ENCODE results near the gene SERPINA9.
A peak's percentile ranks its signal among the peaks of the same experiment; 100 is the strongest.

SERPINA9 gene

GRCh38 chr14:94481468-94482131 lies 5.6 kb upstream of the SERPINA9 start:
- Histone ChIP-seq H3K27me3 (ENCODE audit: insufficient read depth, low read length, poor library complexity) (no peaks in the 10 kb centered on the region), H3K9ac (ENCODE audit: low read length) (no peak overlapping the region), H3K4me1 (ENCODE audit: control insufficient read depth, low read depth, low read length) (peaks cover 2% of the 10 kb centered on the region), H3K27ac (ENCODE audit: low read depth, low read length) (no peak overlapping the region), H4K8ac (ENCODE audit: low read depth, low read length) (no peak overlapping the region), H3K36me3 (ENCODE audit: control insufficient read depth, insufficient read depth, low read length) (no peaks in the 10 kb centered on the region), H2BK120ac (ENCODE audit: low read depth, low read length) (no peak overlapping the region), H3K79me2 (ENCODE audit: control insufficient read depth, insufficient read depth, low read length) (no peaks in the 10 kb centered on the region), H2BK5ac (ENCODE audit: low read length) (no peak overlapping the region), H3K18ac (ENCODE audit: low read length) (no peak overlapping the region), H3K23ac (ENCODE audit: low read length) (no peak overlapping the region), H2BK15ac (replicated peaks; ENCODE audit: low read depth) (no peak overlapping the region), H3K79me1 (ENCODE audit: low read length) (no peaks in the 10 kb centered on the region), H3K4ac (ENCODE audit: low read depth, low read length) (no peak overlapping the region), H2AK5ac (ENCODE audit: low read length) (no peak overlapping the region), H3K4me2 (ENCODE audit: low read length) (no peak overlapping the region), H3K4me3 (ENCODE audit: low read length) (no peak overlapping the region), H3K56ac (ENCODE audit: low read length) (no peak overlapping the region), H4K5ac (ENCODE audit: low read length) (no peak overlapping the region)
- DNase-seq = no peak
- no CpG with 5 or more reads among the region's 5 CpGs for WGBS (ENCODE audit: extremely low coverage, insufficient coverage, low lambda C conversion rate)

- no peak overlapping the region for H4K8ac ChIP-seq (ENCODE audit: low read depth, low read length)
- no peak overlapping the region for H2BK15ac ChIP-seq (replicated peaks; ENCODE audit: low read depth)
- no peak overlapping the region for H3K27ac ChIP-seq (ENCODE audit: low read depth, low read length)
- no peaks in the 10 kb centered on the region for H3K79me2 ChIP-seq (ENCODE audit: control insufficient read depth, insufficient read depth, low read length)
- H3K9ac ChIP-seq (ENCODE audit: low read length) = no peak overlapping the region
- H3K56ac ChIP-seq (ENCODE audit: low read length) = no peak overlapping the region
- no peak overlapping the region for H3K23ac ChIP-seq (ENCODE audit: low read length)
- H3K27me3 ChIP-seq (ENCODE audit: insufficient read depth, low read length, poor library complexity) = no peaks in the 10 kb centered on the region
- no peak overlapping the region for H2BK5ac ChIP-seq (ENCODE audit: low read length)
- H3K18ac ChIP-seq (ENCODE audit: low read length) = no peak overlapping the region
- WGBS (ENCODE audit: extremely low coverage, insufficient coverage, low lambda C conversion rate) = no CpG with 5 or more reads among the region's 2 CpGs
- H3K4me2 ChIP-seq (ENCODE audit: low read length) = no peak overlapping the region
- H3K36me3 ChIP-seq (ENCODE audit: control insufficient read depth, insufficient read depth, low read length) = no peaks in the 10 kb centered on the region
- H2BK120ac ChIP-seq (ENCODE audit: low read depth, low read length) = no peak overlapping the region
- H3K79me1 ChIP-seq (ENCODE audit: low read length) = no peaks in the 10 kb centered on the region
- H3K4ac ChIP-seq (ENCODE audit: low read depth, low read length) = no peak overlapping the region
- no peaks in the 10 kb centered on the region for H3K4me1 ChIP-seq (ENCODE audit: control insufficient read depth, low read depth, low read length)
- H4K5ac ChIP-seq (ENCODE audit: low read length) = no peak overlapping the region
- DNase-seq = no peak
- H2AK5ac ChIP-seq (ENCODE audit: low read length) = no peak overlapping the region
- H3K4me3 ChIP-seq (ENCODE audit: low read length) = no peak overlapping the region
These were observed 4.8 kb upstream of the SERPINA9 start for GRCh38 chr14:94480809-94481208.

GRCh38 chr14:94478420-94478819 lies 2.4 kb upstream of the SERPINA9 start:
- Histone ChIP-seq H3K56ac (ENCODE audit: low read length) (no peak overlapping the region), H2AK5ac (ENCODE audit: low read length) (no peak overlapping the region), H3K27me3 (ENCODE audit: insufficient read depth, low read length, poor library complexity) (no peaks in the 10 kb centered on the region), H4K8ac (ENCODE audit: low read depth, low read length) (no peak overlapping the region), H3K27ac (ENCODE audit: low read depth, low read length) (no peak overlapping the region), H3K36me3 (ENCODE audit: control insufficient read depth, insufficient read depth, low read length) (no peaks in the 10 kb centered on the region), H3K4ac (ENCODE audit: low read depth, low read length) (no peak overlapping the region), H3K23ac (ENCODE audit: low read length) (no peak overlapping the region), H3K9ac (ENCODE audit: low read length) (no peak overlapping the region), H3K4me2 (ENCODE audit: low read length) (no peak overlapping the region), H4K5ac (ENCODE audit: low read length) (no peak overlapping the region), H3K79me1 (ENCODE audit: low read length) (no peaks in the 10 kb centered on the region), H3K79me2 (ENCODE audit: control insufficient read depth, insufficient read depth, low read length) (no peaks in the 10 kb centered on the region), H3K4me1 (ENCODE audit: control insufficient read depth, low read depth, low read length) (no peaks in the 10 kb centered on the region), H3K18ac (ENCODE audit: low read length) (no peak overlapping the region), H2BK120ac (ENCODE audit: low read depth, low read length) (no peak overlapping the region), H3K4me3 (ENCODE audit: low read length) (no peak overlapping the region), H2BK15ac (replicated peaks; ENCODE audit: low read depth) (no peak overlapping the region), H2BK5ac (ENCODE audit: low read length) (no peak overlapping the region)
- DNase-seq = no peak

GRCh38 chr14:94474581-94475031 lies 1.4 kb downstream of the SERPINA9 start:
- peak; percentile 92 for DNase-seq
- H3K36me3 ChIP-seq (ENCODE audit: control insufficient read depth, insufficient read depth, low read length) = no peaks in the 10 kb centered on the region
- H3K79me1 ChIP-seq (ENCODE audit: low read length) = no peaks in the 10 kb centered on the region
- no peak overlapping the region for H3K9ac ChIP-seq (ENCODE audit: low read length)
- H3K4me2 ChIP-seq (ENCODE audit: low read length) = no peak overlapping the region
- no peak overlapping the region for H2BK120ac ChIP-seq (ENCODE audit: low read depth, low read length)
- no peak overlapping the region for H2BK5ac ChIP-seq (ENCODE audit: low read length)
- no peak overlapping the region for H4K8ac ChIP-seq (ENCODE audit: low read depth, low read length)
- no peaks in the 10 kb centered on the region for H3K27me3 ChIP-seq (ENCODE audit: insufficient read depth, low read length, poor library complexity)
- no peak overlapping the region for H3K4ac ChIP-seq (ENCODE audit: low read depth, low read length)
- H3K4me1 ChIP-seq (ENCODE audit: control insufficient read depth, low read depth, low read length) = no peaks in the 10 kb centered on the region
- H3K18ac ChIP-seq (ENCODE audit: low read length) = no peak overlapping the region
- H3K27ac ChIP-seq (ENCODE audit: low read depth, low read length) = no peak overlapping the region
- no peak overlapping the region for H2AK5ac ChIP-seq (ENCODE audit: low read length)
- no peaks in the 10 kb centered on the region for H3K79me2 ChIP-seq (ENCODE audit: control insufficient read depth, insufficient read depth, low read length)
- H3K56ac ChIP-seq (ENCODE audit: low read length) = no peak overlapping the region
- WGBS (ENCODE audit: extremely low coverage, insufficient coverage, low lambda C conversion rate) = no CpG with 5 or more reads among the region's 7 CpGs
- H2BK15ac ChIP-seq (replicated peaks; ENCODE audit: low read depth) = no peak overlapping the region
- no peak overlapping the region for H3K4me3 ChIP-seq (ENCODE audit: low read length)
- no peak overlapping the region for H4K5ac ChIP-seq (ENCODE audit: low read length)
- no peak overlapping the region for H3K23ac ChIP-seq (ENCODE audit: low read length)

GRCh38 chr14:94473666-94474410 lies 2.2 kb downstream of the SERPINA9 start:
- Histone ChIP-seq H3K56ac (ENCODE audit: low read length) (no peak overlapping the region), H3K18ac (ENCODE audit: low read length) (no peak overlapping the region), H2BK120ac (ENCODE audit: low read depth, low read length) (no peak overlapping the region), H3K4me1 (ENCODE audit: control insufficient read depth, low read depth, low read length) (no peaks in the 10 kb centered on the region), H3K79me1 (ENCODE audit: low read length) (no peaks in the 10 kb centered on the region), H3K23ac (ENCODE audit: low read length) (no peak overlapping the region), H3K27ac (ENCODE audit: low read depth, low read length) (no peak overlapping the region), H2BK15ac (replicated peaks; ENCODE audit: low read depth) (no peak overlapping the region), H3K79me2 (ENCODE audit: control insufficient read depth, insufficient read depth, low read length) (no peaks in the 10 kb centered on the region), H3K36me3 (ENCODE audit: control insufficient read depth, insufficient read depth, low read length) (no peaks in the 10 kb centered on the region), H3K4me2 (ENCODE audit: low read length) (no peak overlapping the region), H4K5ac (ENCODE audit: low read length) (no peak overlapping the region), H3K4me3 (ENCODE audit: low read length) (no peak overlapping the region), H4K8ac (ENCODE audit: low read depth, low read length) (no peak overlapping the region), H3K4ac (ENCODE audit: low read depth, low read length) (no peak overlapping the region), H3K9ac (ENCODE audit: low read length) (no peak overlapping the region), H3K27me3 (ENCODE audit: insufficient read depth, low read length, poor library complexity) (no peaks in the 10 kb centered on the region), H2BK5ac (ENCODE audit: low read length) (no peak overlapping the region), H2AK5ac (ENCODE audit: low read length) (no peak overlapping the region)
- WGBS (ENCODE audit: extremely low coverage, insufficient coverage, low lambda C conversion rate) = no CpG with 5 or more reads among the region's 16 CpGs
- DNase-seq = no peak

Data from mesendoderm (in vitro differentiated cells).